Liver (tissue), 3 donors: ENCODE results near the gene GPALPP1.

ENCODE experiments used
- EGR1 ChIP-seq, 2 donors: IDR thresholded peaks; 2 replicates each; pipeline ENCODE4 v1.6.1; 2016 to 2018; ENCODE audit warnings: antibody characterized with exemption in 2 of 2, low read depth in 2 of 2
- GABPA ChIP-seq, 2 donors: IDR thresholded peaks in 1 of 2; conservative IDR thresholded peaks in 1 of 2; 2 replicates each; pipeline ENCODE4 v1.6.1; 2016; ENCODE audit warnings: antibody characterized with exemption in 2 of 2, mild to moderate bottlenecking in 1 of 2, moderate library complexity in 1 of 2
- RXRA ChIP-seq, 2 donors: IDR thresholded peaks; 2 replicates each; pipeline ENCODE4 v1.6.1; 2017 to 2018; ENCODE audit warnings: antibody characterized with exemption in 2 of 2, mild to moderate bottlenecking in 1 of 2
- SP1 ChIP-seq: IDR thresholded peaks from 2 replicates; pipeline ENCODE4 v1.6.1; 2018; ENCODE audit warnings: antibody characterized with exemption, mild to moderate bottlenecking
- TAF1 ChIP-seq: conservative IDR thresholded peaks from 2 replicates; pipeline ENCODE4 v1.6.1; 2016; ENCODE audit warnings: antibody characterized with exemption, mild to moderate bottlenecking
- TF ChIP-seq, protein P1 (sequence below): fragments of 150-350 bp; IDR thresholded peaks from 2 replicates; pipeline ENCODE4 v1.5.1; 2017; ENCODE audit warnings: improper control_type of control experiment, low read depth, low read length; ENCODE audit not compliant: missing input control
- TF ChIP-seq, protein P2 (sequence below): IDR thresholded peaks from 2 replicates; pipeline ENCODE4 v1.6.1; 2016; ENCODE audit warnings: antibody characterized with exemption
- TF ChIP-seq, protein P3 (sequence below): IDR thresholded peaks from 2 replicates; pipeline ENCODE4 v1.6.1; 2016; ENCODE audit warnings: antibody characterized with exemption, mild to moderate bottlenecking
- TF ChIP-seq, protein P4 (sequence below): IDR thresholded peaks from 2 replicates; pipeline ENCODE4 v1.6.1; 2016; ENCODE audit warnings: antibody characterized with exemption
- donor health status: healthy.
- donor health status: healthy.

DNA sequence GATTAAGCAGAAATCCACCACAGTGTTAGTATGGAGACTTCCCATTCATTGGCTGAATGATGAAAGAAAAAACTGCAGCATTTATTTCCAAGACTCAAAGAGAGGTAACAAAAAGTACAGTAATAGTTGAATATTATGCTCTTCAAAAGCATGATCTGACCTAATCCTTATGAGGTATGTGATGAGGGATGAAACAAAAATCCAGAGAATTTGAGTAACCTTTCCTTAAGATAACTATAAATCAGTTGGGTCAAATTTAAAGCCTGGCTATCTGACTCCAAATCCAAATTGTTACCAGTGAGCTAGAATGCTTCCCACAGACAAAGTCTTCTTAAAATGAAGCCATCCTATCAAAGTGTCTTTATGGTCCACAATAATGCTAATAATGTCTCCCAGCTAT is 38.2 kb upstream of the GPALPP1 start:
- TF ChIP-seq, protein P1, sequence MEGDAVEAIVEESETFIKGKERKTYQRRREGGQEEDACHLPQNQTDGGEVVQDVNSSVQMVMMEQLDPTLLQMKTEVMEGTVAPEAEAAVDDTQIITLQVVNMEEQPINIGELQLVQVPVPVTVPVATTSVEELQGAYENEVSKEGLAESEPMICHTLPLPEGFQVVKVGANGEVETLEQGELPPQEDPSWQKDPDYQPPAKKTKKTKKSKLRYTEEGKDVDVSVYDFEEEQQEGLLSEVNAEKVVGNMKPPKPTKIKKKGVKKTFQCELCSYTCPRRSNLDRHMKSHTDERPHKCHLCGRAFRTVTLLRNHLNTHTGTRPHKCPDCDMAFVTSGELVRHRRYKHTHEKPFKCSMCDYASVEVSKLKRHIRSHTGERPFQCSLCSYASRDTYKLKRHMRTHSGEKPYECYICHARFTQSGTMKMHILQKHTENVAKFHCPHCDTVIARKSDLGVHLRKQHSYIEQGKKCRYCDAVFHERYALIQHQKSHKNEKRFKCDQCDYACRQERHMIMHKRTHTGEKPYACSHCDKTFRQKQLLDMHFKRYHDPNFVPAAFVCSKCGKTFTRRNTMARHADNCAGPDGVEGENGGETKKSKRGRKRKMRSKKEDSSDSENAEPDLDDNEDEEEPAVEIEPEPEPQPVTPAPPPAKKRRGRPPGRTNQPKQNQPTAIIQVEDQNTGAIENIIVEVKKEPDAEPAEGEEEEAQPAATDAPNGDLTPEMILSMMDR = no peak
- TF ChIP-seq TAF1 (no peak), RXRA (IDR thresholded peaks at IDR 0.05) (no peak), GABPA (IDR thresholded peaks at IDR 0.05 in 1 of 2, conservative IDR thresholded peaks at IDR 0.05 in 1 of 2) (no peak), EGR1 (IDR thresholded peaks at IDR 0.05; ENCODE audit: low read depth in 2 of 2) (no peak), SP1 (no peak)
- TF ChIP-seq, protein P2, sequence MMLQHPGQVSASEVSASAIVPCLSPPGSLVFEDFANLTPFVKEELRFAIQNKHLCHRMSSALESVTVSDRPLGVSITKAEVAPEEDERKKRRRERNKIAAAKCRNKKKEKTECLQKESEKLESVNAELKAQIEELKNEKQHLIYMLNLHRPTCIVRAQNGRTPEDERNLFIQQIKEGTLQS = no peak
- TF ChIP-seq, protein P3, sequence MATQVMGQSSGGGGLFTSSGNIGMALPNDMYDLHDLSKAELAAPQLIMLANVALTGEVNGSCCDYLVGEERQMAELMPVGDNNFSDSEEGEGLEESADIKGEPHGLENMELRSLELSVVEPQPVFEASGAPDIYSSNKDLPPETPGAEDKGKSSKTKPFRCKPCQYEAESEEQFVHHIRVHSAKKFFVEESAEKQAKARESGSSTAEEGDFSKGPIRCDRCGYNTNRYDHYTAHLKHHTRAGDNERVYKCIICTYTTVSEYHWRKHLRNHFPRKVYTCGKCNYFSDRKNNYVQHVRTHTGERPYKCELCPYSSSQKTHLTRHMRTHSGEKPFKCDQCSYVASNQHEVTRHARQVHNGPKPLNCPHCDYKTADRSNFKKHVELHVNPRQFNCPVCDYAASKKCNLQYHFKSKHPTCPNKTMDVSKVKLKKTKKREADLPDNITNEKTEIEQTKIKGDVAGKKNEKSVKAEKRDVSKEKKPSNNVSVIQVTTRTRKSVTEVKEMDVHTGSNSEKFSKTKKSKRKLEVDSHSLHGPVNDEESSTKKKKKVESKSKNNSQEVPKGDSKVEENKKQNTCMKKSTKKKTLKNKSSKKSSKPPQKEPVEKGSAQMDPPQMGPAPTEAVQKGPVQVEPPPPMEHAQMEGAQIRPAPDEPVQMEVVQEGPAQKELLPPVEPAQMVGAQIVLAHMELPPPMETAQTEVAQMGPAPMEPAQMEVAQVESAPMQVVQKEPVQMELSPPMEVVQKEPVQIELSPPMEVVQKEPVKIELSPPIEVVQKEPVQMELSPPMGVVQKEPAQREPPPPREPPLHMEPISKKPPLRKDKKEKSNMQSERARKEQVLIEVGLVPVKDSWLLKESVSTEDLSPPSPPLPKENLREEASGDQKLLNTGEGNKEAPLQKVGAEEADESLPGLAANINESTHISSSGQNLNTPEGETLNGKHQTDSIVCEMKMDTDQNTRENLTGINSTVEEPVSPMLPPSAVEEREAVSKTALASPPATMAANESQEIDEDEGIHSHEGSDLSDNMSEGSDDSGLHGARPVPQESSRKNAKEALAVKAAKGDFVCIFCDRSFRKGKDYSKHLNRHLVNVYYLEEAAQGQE = no peak
- TF ChIP-seq, protein P4, sequence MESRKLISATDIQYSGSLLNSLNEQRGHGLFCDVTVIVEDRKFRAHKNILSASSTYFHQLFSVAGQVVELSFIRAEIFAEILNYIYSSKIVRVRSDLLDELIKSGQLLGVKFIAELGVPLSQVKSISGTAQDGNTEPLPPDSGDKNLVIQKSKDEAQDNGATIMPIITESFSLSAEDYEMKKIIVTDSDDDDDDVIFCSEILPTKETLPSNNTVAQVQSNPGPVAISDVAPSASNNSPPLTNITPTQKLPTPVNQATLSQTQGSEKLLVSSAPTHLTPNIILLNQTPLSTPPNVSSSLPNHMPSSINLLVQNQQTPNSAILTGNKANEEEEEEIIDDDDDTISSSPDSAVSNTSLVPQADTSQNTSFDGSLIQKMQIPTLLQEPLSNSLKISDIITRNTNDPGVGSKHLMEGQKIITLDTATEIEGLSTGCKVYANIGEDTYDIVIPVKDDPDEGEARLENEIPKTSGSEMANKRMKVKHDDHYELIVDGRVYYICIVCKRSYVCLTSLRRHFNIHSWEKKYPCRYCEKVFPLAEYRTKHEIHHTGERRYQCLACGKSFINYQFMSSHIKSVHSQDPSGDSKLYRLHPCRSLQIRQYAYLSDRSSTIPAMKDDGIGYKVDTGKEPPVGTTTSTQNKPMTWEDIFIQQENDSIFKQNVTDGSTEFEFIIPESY = no peak
